Panc1 (cell line): ENCODE results near the gene ORM2. TPM values are rescaled to one million over a fixed set of nuclear protein-coding genes. Genes with fewer than 3 reads are reported as not detected.

ENCODE experiments used
- ATAC-seq: fragments of 200-7000 bp; cut with Tn5 transposase; 2 replicates; pipeline ENCODE4 v1.9.1; 2020; ENCODE audit warnings: mild to moderate bottlenecking, moderate library complexity
- BruUV-seq: library from RNA; stranded (reverse); fragments of 400-500 nt; replicated peaks from 2 replicates; lab custom pipeline; 2021; lab: Mats Ljungman, UMichigan
- CTCF ChIA-PET: fragments of 300-600 bp; sonication (Branson Sonifier 250); formaldehyde crosslinking; loops from one replicate; lab custom pipeline; 2022; ENCODE audit warnings: antibody characterized with exemption; lab: Charles Lee
- POLR2A ChIA-PET: fragments of 300-600 bp; sonication (Branson Sonifier 250); formaldehyde crosslinking; loops from one replicate; lab custom pipeline; 2022; ENCODE audit warnings: antibody characterized with exemption; lab: Charles Lee
- DNase-seq: peaks from one replicate; pipeline ENCODE4 v3.0.0-alpha.2; 2010; ENCODE audit warnings: low read depth, low spot score
- H3K27ac ChIP-seq: 2 replicates; pipeline ENCODE4 v1.5.1; 2011; ENCODE audit warnings: mild to moderate bottlenecking, low read length, inconsistent platforms
- H3K27me3 ChIP-seq: fragments of 200-500 bp; sonication (Bioruptor generic); 2 replicates; pipeline ENCODE4 v1.6.0; 2014; ENCODE audit warnings: low read length, inconsistent platforms; ENCODE audit not compliant: control insufficient read depth, insufficient read depth
- H3K36me3 ChIP-seq: fragments of 200-500 bp; sonication (Bioruptor generic); 2 replicates; pipeline ENCODE4 v1.5.1; 2014; ENCODE audit warnings: inconsistent platforms, mild to moderate bottlenecking, low read length, moderate library complexity; ENCODE audit not compliant: control insufficient read depth, insufficient read depth
- H3K4me1 ChIP-seq: 2 replicates; pipeline ENCODE4 v1.5.1; 2011; ENCODE audit warnings: inconsistent platforms, mild to moderate bottlenecking, low read length, moderate library complexity; ENCODE audit not compliant: control insufficient read depth, insufficient read depth
- H3K4me3 ChIP-seq, 2 experiments: 2 replicates each; pipeline ENCODE4 v1.5.1; 2011 to 2012; ENCODE audit warnings: low read depth in 2 of 2, low read length in 2 of 2, mild to moderate bottlenecking in 2 of 2, inconsistent platforms in 1 of 2, moderate library complexity in 1 of 2
- H3K9me3 ChIP-seq: fragments of 200-500 bp; sonication (Bioruptor generic); 2 replicates; pipeline ENCODE4 v1.5.1; 2014; ENCODE audit warnings: low read depth, mild to moderate bottlenecking, inconsistent platforms, low read length, moderate library complexity; ENCODE audit not compliant: control insufficient read depth, insufficient read depth
- POLR2AphosphoS5 ChIP-seq: IDR thresholded peaks from 2 replicates; pipeline ENCODE4 v1.6.1; 2012; ENCODE audit warnings: mild to moderate bottlenecking, low read depth, low read length, moderate library complexity
- SIN3A ChIP-seq: IDR thresholded peaks from 2 replicates; pipeline ENCODE4 v1.6.1; 2012; ENCODE audit warnings: low read depth, mild to moderate bottlenecking, low read length, moderate library complexity, borderline replicate concordance; ENCODE audit not compliant: insufficient read depth
- TCF7L2 ChIP-seq: IDR thresholded peaks from 2 replicates; pipeline ENCODE4 v1.6.1; 2011; ENCODE audit warnings: mild to moderate bottlenecking, low read depth, low read length, inconsistent platforms
- in situ Hi-C: cut with HindIII; loops from 2 replicates; pipeline ENCODE4 v1.10.0; 2016; ENCODE audit warnings: low sequenced_read_pairs, low pct_unique_long_range_greater_than_20kb
- intact Hi-C: fragments of 100-400 bp; cut with micrococcal nuclease; formaldehyde crosslinking; loops from one replicate; pipeline ENCODE4 v1.10.0; 2022; ENCODE audit not compliant: unreplicated experiment
- total RNA-seq: library from RNA; stranded (reverse); gene quantifications from one replicate; pipeline ENCODE4 v1.2.1, GENCODE V29; 2021; ENCODE audit not compliant: unreplicated experiment
- TF ChIP-seq, protein P1 (sequence below): fragments of 450-650 bp; IDR thresholded peaks from 2 replicates; pipeline ENCODE4 v1.5.1; 2017; ENCODE audit warnings: mild to moderate bottlenecking
- TF ChIP-seq, protein P2 (sequence below), 2 experiments: IDR thresholded peaks; 2 replicates each; pipeline ENCODE4 v1.6.1; 2011 to 2012; ENCODE audit warnings: low read depth in 2 of 2, control low read depth in 1 of 2, low read length in 1 of 2, mild to moderate bottlenecking in 1 of 2, moderate library complexity in 1 of 2; ENCODE audit not compliant: insufficient read depth in 1 of 2

Gene ORM2
- total RNA-seq, 1 experiment from 2014 or later = 0.77 TPM

DNA sequence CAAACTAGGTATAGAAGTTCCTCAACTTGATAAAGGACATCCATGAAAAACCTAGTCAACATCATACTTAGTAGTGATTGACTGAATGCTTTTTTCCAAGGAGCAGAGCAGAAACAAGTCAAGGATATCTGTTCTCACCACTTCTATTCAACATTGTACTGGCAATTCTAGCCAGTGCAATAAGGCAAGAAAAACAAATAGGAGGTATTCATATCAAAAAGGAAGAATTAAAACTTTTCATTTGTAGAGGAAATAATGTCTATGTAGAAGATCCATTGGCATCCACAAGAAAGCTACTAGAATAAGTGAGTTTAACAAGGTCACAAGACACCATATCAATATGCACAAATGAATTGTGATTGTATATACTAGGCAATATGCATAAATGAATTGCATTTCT lies 35.0 kb upstream of the ORM2 start:
- in situ Hi-C loops = no loop called here
- no TSS peak for BruUV-seq
- intact Hi-C loops = no loop called here

DNA sequence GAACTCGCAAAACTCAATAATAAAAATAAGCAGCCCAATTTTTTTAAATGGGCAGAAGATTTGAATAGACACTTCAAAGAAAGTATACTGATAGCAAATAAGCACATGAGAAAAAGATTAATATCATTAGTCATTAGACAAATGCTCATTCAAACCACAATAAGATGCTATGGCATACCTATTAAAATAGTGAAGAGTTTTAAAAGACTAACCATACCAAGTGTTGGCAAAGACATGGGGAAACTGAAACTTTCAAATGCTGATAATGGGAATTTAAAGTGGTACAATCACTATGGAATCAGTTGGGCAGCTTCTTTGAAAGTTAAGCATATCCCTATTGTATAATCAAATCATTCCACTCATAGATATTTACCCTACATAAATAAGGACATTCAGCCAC lies 33.3 kb upstream of the ORM2 start:
- ChIA-PET CTCF (no interaction called here), POLR2A (interaction anchor here (0.6 kb wide), 1 partner anchor 203 kb away, joined by 3 read pairs; no protein-coding TSS in a partner anchor)
- no TSS peak for BruUV-seq
- DNase-seq (no peak), ATAC-seq (no peak)
- no peak overlapping the region for H3K4me3 ChIP-seq
- H3K27me3 ChIP-seq = no peaks in the 10 kb centered on the region
- intact Hi-C loops = no loop called here
- in situ Hi-C loops = no loop called here
- no peaks in the 10 kb centered on the region for H3K4me1 ChIP-seq
- H3K36me3 ChIP-seq = no peaks in the 10 kb centered on the region; the same call in 1 of the 2 replicates
- H3K27ac ChIP-seq = no peak overlapping the region
- no peak for TF ChIP-seq SIN3A
- TF ChIP-seq, protein P1, sequence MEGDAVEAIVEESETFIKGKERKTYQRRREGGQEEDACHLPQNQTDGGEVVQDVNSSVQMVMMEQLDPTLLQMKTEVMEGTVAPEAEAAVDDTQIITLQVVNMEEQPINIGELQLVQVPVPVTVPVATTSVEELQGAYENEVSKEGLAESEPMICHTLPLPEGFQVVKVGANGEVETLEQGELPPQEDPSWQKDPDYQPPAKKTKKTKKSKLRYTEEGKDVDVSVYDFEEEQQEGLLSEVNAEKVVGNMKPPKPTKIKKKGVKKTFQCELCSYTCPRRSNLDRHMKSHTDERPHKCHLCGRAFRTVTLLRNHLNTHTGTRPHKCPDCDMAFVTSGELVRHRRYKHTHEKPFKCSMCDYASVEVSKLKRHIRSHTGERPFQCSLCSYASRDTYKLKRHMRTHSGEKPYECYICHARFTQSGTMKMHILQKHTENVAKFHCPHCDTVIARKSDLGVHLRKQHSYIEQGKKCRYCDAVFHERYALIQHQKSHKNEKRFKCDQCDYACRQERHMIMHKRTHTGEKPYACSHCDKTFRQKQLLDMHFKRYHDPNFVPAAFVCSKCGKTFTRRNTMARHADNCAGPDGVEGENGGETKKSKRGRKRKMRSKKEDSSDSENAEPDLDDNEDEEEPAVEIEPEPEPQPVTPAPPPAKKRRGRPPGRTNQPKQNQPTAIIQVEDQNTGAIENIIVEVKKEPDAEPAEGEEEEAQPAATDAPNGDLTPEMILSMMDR = no peak
- TF ChIP-seq, protein P2, sequence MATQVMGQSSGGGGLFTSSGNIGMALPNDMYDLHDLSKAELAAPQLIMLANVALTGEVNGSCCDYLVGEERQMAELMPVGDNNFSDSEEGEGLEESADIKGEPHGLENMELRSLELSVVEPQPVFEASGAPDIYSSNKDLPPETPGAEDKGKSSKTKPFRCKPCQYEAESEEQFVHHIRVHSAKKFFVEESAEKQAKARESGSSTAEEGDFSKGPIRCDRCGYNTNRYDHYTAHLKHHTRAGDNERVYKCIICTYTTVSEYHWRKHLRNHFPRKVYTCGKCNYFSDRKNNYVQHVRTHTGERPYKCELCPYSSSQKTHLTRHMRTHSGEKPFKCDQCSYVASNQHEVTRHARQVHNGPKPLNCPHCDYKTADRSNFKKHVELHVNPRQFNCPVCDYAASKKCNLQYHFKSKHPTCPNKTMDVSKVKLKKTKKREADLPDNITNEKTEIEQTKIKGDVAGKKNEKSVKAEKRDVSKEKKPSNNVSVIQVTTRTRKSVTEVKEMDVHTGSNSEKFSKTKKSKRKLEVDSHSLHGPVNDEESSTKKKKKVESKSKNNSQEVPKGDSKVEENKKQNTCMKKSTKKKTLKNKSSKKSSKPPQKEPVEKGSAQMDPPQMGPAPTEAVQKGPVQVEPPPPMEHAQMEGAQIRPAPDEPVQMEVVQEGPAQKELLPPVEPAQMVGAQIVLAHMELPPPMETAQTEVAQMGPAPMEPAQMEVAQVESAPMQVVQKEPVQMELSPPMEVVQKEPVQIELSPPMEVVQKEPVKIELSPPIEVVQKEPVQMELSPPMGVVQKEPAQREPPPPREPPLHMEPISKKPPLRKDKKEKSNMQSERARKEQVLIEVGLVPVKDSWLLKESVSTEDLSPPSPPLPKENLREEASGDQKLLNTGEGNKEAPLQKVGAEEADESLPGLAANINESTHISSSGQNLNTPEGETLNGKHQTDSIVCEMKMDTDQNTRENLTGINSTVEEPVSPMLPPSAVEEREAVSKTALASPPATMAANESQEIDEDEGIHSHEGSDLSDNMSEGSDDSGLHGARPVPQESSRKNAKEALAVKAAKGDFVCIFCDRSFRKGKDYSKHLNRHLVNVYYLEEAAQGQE (IDR thresholded peaks at IDR 0.05; ENCODE audit: insufficient read depth in 1 of 2, low read depth in 2 of 2, low read length in 1 of 2) = no peak
- TF ChIP-seq POLR2AphosphoS5 = no peak
- no peak for TF ChIP-seq TCF7L2
- 0 out of 2 replicates have a peak, but pooled peaks cover 6% of the 10 kb centered on the region for H3K9me3 ChIP-seq

More for the DNA sequence above, 35.0 kb upstream of the ORM2 start:
- Histone ChIP-seq H3K27ac (no peak overlapping the region), H3K4me3 (no peak overlapping the region), H3K4me1 (no peaks in the 10 kb centered on the region; the same call in 1 of the 2 replicates), H3K36me3 (no peaks in the 10 kb centered on the region; the same call in 1 of the 2 replicates), H3K9me3 (0 out of 2 replicates have a peak, but pooled peaks cover 6% of the 10 kb centered on the region), H3K27me3 (no peaks in the 10 kb centered on the region)
- TF ChIP-seq SIN3A (no peak), POLR2AphosphoS5 (no peak), TCF7L2 (no peak)
- TF ChIP-seq, protein P2 (IDR thresholded peaks at IDR 0.05; ENCODE audit: insufficient read depth in 1 of 2, low read depth in 2 of 2, low read length in 1 of 2) = no peak
- TF ChIP-seq, protein P1 = no peak
- POLR2A ChIA-PET = no interaction called here
- DNase-seq = no peak
- ATAC-seq = no peak
- CTCF ChIA-PET = interaction anchor here (1.1 kb wide), 1 partner anchor 187 kb away, joined by 3 read pairs; no protein-coding TSS in a partner anchor
